ENCODE data around the gene PGBD5. TPM values are rescaled to one million over a fixed set of nuclear protein-coding genes. Genes with fewer than 3 reads are reported as not detected.

Gene PGBD5
- total RNA-seq, 2 experiments from 2014 or later = not detected

GRCh38 chr1:230312676-230313075 lies 113.5 kb downstream of the PGBD5 start:
- Histone ChIP-seq H3K4me1 (ENCODE audit: insufficient read depth, low read length, poor library complexity, severe bottlenecking) (no peaks in the 10 kb centered on the region), H3K9me2 (ENCODE audit: insufficient read depth, low read length) (no peaks in the 10 kb centered on the region), H3K36me3 (ENCODE audit: insufficient read depth, low read length) (no peaks in the 10 kb centered on the region), H3K9me3 (ENCODE audit: low read length) (no peaks in the 10 kb centered on the region), H2AFZ (ENCODE audit: low read length) (no peak overlapping the region), H4K20me1 (ENCODE audit: insufficient read depth, low read length) (no peaks in the 10 kb centered on the region), H3K4me2 (ENCODE audit: low read length) (no peak overlapping the region), H3K4me3 (ENCODE audit: low read depth, low read length, poor library complexity, severe bottlenecking) (no peak overlapping the region), H3K27ac (ENCODE audit: low read depth, low read length, poor library complexity, severe bottlenecking) (no peak overlapping the region), H3K79me2 (ENCODE audit: insufficient read depth, low read depth, low read length) (no peaks in the 10 kb centered on the region)
- DNase-seq (ENCODE audit: low spot score) = no peak
- no peak for TF ChIP-seq CTCF (conservative IDR thresholded peaks at IDR 0.05; ENCODE audit: low read length)
- no peak for TF ChIP-seq EZH2phosphoT487 (IDR thresholded peaks at IDR 0.05; ENCODE audit: borderline replicate concordance, low read depth, low read length)
- ChIA-PET POLR2A (no interaction called here), CTCF (ENCODE audit: unreplicated experiment) (no interaction called here)
- no TSS peak for BruUV-seq (replicated peaks)
- intact Hi-C loops (cut with micrococcal nuclease; ENCODE audit: unreplicated experiment) = loop anchor here (5.0 to 10.0 kb wide), 3 partner anchors 145 to 1055 kb away; no protein-coding TSS in a partner anchor

- no peak overlapping the region for H3K4me2 ChIP-seq (ENCODE audit: low read length)
- H3K9me3 ChIP-seq (ENCODE audit: low read length) = no peaks in the 10 kb centered on the region
- H4K20me1 ChIP-seq (ENCODE audit: insufficient read depth, low read length) = no peaks in the 10 kb centered on the region
- no peak overlapping the region for H3K27ac ChIP-seq (ENCODE audit: low read depth, low read length, poor library complexity, severe bottlenecking)
- no TSS peak for BruUV-seq (replicated peaks)
- H3K79me2 ChIP-seq (ENCODE audit: insufficient read depth, low read depth, low read length) = no peaks in the 10 kb centered on the region
- intact Hi-C loops (cut with micrococcal nuclease; ENCODE audit: unreplicated experiment) = loop anchor here (1.0 to 10.0 kb wide), 5 partner anchors 143 to 1053 kb away; no protein-coding TSS in a partner anchor
- POLR2A ChIA-PET = no interaction called here
- no peaks in the 10 kb centered on the region for H3K9me2 ChIP-seq (ENCODE audit: insufficient read depth, low read length)
- DNase-seq (ENCODE audit: low spot score) = peak; percentile 74
- no peak overlapping the region for H2AFZ ChIP-seq (ENCODE audit: low read length)
- no peaks in the 10 kb centered on the region for H3K36me3 ChIP-seq (ENCODE audit: insufficient read depth, low read length)
- TF ChIP-seq CTCF (conservative IDR thresholded peaks at IDR 0.05; ENCODE audit: low read length) (peak; percentile 96), EZH2phosphoT487 (IDR thresholded peaks at IDR 0.05; ENCODE audit: borderline replicate concordance, low read depth, low read length) (no peak)
- no peak overlapping the region for H3K4me3 ChIP-seq (ENCODE audit: low read depth, low read length, poor library complexity, severe bottlenecking)
- CTCF ChIA-PET (ENCODE audit: unreplicated experiment) = interaction anchor here (0.6 kb wide), 1 partner anchor 960 kb away, joined by 3 read pairs; no protein-coding TSS in a partner anchor
- H3K4me1 ChIP-seq (ENCODE audit: insufficient read depth, low read length, poor library complexity, severe bottlenecking) = peaks cover 4% of the 10 kb centered on the region
These were observed 115.6 kb downstream of the PGBD5 start for GRCh38 chr1:230310381-230311163.

GRCh38 chr1:230309646-230310177 lies 116.4 kb downstream of the PGBD5 start:
- DNase-seq (ENCODE audit: low spot score) = no peak
- no TSS peak for BruUV-seq (replicated peaks)
- intact Hi-C loops (cut with micrococcal nuclease; ENCODE audit: unreplicated experiment) = loop anchor here (1.0 to 10.0 kb wide), 6 partner anchors 142 to 1052 kb away; no protein-coding TSS in a partner anchor

More at GRCh38 chr1:230309646-230310177, 116.4 kb downstream of the PGBD5 start:
- H3K4me1 ChIP-seq (ENCODE audit: insufficient read depth, low read length, poor library complexity, severe bottlenecking) = peaks cover 4% of the 10 kb centered on the region
- no peak overlapping the region for H2AFZ ChIP-seq (ENCODE audit: low read length)
- H3K9me2 ChIP-seq (ENCODE audit: insufficient read depth, low read length) = no peaks in the 10 kb centered on the region
- TF ChIP-seq EZH2phosphoT487 (IDR thresholded peaks at IDR 0.05; ENCODE audit: borderline replicate concordance, low read depth, low read length) (no peak), CTCF (conservative IDR thresholded peaks at IDR 0.05; ENCODE audit: low read length) (no peak)
- no peak overlapping the region for H3K4me2 ChIP-seq (ENCODE audit: low read length)
- H4K20me1 ChIP-seq (ENCODE audit: insufficient read depth, low read length) = no peaks in the 10 kb centered on the region
- no peak overlapping the region for H3K27ac ChIP-seq (ENCODE audit: low read depth, low read length, poor library complexity, severe bottlenecking)
- POLR2A ChIA-PET = no interaction called here
- H3K9me3 ChIP-seq (ENCODE audit: low read length) = no peaks in the 10 kb centered on the region
- no peak overlapping the region for H3K4me3 ChIP-seq (ENCODE audit: low read depth, low read length, poor library complexity, severe bottlenecking)
- H3K79me2 ChIP-seq (ENCODE audit: insufficient read depth, low read depth, low read length) = no peaks in the 10 kb centered on the region
- no peaks in the 10 kb centered on the region for H3K36me3 ChIP-seq (ENCODE audit: insufficient read depth, low read length)
- CTCF ChIA-PET (ENCODE audit: unreplicated experiment) = interaction anchor here (0.6 kb wide), 1 partner anchor 959 kb away, joined by 3 read pairs; no protein-coding TSS in a partner anchor

Data from OCI-LY7 (cell line).